Hepatocyte (in vitro differentiated cells): ENCODE data around the gene TAS2R46. TPM values are rescaled to one million over a fixed set of nuclear protein-coding genes. Genes with fewer than 3 reads are reported as not detected.

ENCODE experiments used
- DNase-seq: peaks from one replicate; pipeline ENCODE4 v3.0.0-alpha.2; 2016; ENCODE audit warnings: low spot score
- H2AFZ ChIP-seq: fragments of 200-600 bp; sonication (generic); 2 replicates; pipeline ENCODE4 v1.6.0; 2016; ENCODE audit warnings: antibody characterized with exemption, mild to moderate bottlenecking
- H3K27ac ChIP-seq: fragments of 200-600 bp; sonication (generic); 2 replicates; pipeline ENCODE4 v1.5.1; 2016; ENCODE audit warnings: mild to moderate bottlenecking
- H3K27me3 ChIP-seq: fragments of 200-600 bp; sonication (generic); 2 replicates; pipeline ENCODE4 v1.6.1; 2016
- H3K36me3 ChIP-seq: fragments of 200-600 bp; sonication (generic); replicated peaks from 2 replicates; pipeline ENCODE4 v1.5.1; 2016; ENCODE audit warnings: low read depth; ENCODE audit not compliant: insufficient read depth
- H3K4me1 ChIP-seq: fragments of 200-600 bp; sonication (generic); 2 replicates; pipeline ENCODE4 v1.5.1; 2016; ENCODE audit warnings: mild to moderate bottlenecking, moderate library complexity; ENCODE audit not compliant: insufficient read depth
- H3K4me2 ChIP-seq: fragments of 200-600 bp; sonication (generic); 2 replicates; pipeline ENCODE4 v1.6.0; 2016
- H3K4me3 ChIP-seq: fragments of 200-600 bp; sonication (generic); 2 replicates; pipeline ENCODE4 v1.5.1; 2016; ENCODE audit warnings: mild to moderate bottlenecking
- H3K79me2 ChIP-seq: fragments of 200-600 bp; sonication (generic); 2 replicates; pipeline ENCODE4 v1.6.0; 2017; ENCODE audit warnings: mild to moderate bottlenecking
- H3K9me2 ChIP-seq: fragments of 200-600 bp; sonication (generic); replicated peaks from 2 replicates; pipeline ENCODE4 v1.6.0; 2017; ENCODE audit warnings: mild to moderate bottlenecking; ENCODE audit not compliant: insufficient read depth
- H3K9me3 ChIP-seq: fragments of 200-600 bp; sonication (generic); 2 replicates; pipeline ENCODE4 v1.5.1; 2016; ENCODE audit warnings: low read depth, mild to moderate bottlenecking
- H4K20me1 ChIP-seq: fragments of 200-600 bp; sonication (generic); 2 replicates; pipeline ENCODE4 v1.6.0; 2016; ENCODE audit warnings: mild to moderate bottlenecking; ENCODE audit not compliant: insufficient read depth, poor library complexity, severe bottlenecking
- EZH2 ChIP-seq: fragments of 200-600 bp; sonication (generic); IDR thresholded peaks from 2 replicates; pipeline ENCODE4 v1.6.1; 2016; ENCODE audit warnings: antibody characterized with exemption, mild to moderate bottlenecking, borderline replicate concordance
- EZH2phosphoT487 ChIP-seq: fragments of 200-600 bp; sonication (generic); IDR thresholded peaks from one replicate; pipeline ENCODE4 v1.6.1; 2018; ENCODE audit warnings: antibody characterized with exemption, mild to moderate bottlenecking, low read depth, moderate library complexity; ENCODE audit not compliant: unreplicated experiment, severe bottlenecking
- WGBS: methylation state at CpG from one replicate; pipeline ENCODE4 v1.1.6; 2016; ENCODE audit warnings: low lambda C conversion rate; ENCODE audit errors: missing lambda C conversion rate; 5-methylcytosine and 5-hydroxymethylcytosine counted together
- polyA plus RNA-seq: library from polyadenylated mRNA; unstranded; fragments of >200 nt; fragmentation: Nextera tagmentation; extraction: Ambion mirVana; gene quantifications from 2 replicates; pipeline ENCODE4 v1.2.1, GENCODE V29; 2016
- small RNA-seq: library from RNA; depleted of rRNA; stranded (forward); fragments of <200 nt; gene quantifications from one replicate; pipeline ENCODE3, GENCODE V24; 2014
- total RNA-seq: library from RNA; depleted of rRNA; stranded (reverse); fragments of >200 nt; gene quantifications from 2 replicates; pipeline ENCODE4 v1.2.3, GENCODE V29; 2014
- TF ChIP-seq, protein P1 (sequence below): fragments of 200-600 bp; sonication (generic); IDR thresholded peaks from 2 replicates; pipeline ENCODE4 v1.5.1; 2016; ENCODE audit warnings: antibody characterized with exemption, mild to moderate bottlenecking; ENCODE audit not compliant: poor library complexity

TAS2R46 gene
- total and polyA plus RNA-seq, 2 experiments from 2014 or later = 2.9 TPM; not detected in 1

DNA sequence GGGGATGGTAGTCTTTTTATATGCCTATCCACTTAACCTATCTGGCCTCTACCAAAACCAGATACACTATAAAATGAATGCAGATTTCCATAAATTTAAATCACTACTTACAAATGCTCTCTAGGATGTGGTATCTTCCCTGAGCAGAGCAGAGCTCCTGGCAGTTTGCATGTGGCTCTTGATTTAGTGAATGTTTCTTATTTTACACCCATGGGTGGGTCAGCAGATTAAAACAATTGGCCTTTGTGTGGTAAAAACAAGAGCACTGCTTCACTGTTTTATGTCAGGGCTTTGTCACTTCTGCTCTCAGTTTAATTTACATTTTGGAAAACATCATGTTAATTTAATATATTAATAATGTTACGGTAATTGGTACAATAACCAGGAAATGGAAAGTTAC, 45.2 kb downstream of the TAS2R46 start:
- 97% methylated on average over 1 of the region's 1 CpG for WGBS
- Histone ChIP-seq H3K27me3 (no peaks in the 10 kb centered on the region), H3K9me2 (no peaks in the 10 kb centered on the region), H2AFZ (no peak overlapping the region), H3K79me2 (no peaks in the 10 kb centered on the region), H3K27ac (no peak overlapping the region), H4K20me1 (no peaks in the 10 kb centered on the region), H3K9me3 (no peaks in the 10 kb centered on the region), H3K36me3 (no peaks in the 10 kb centered on the region), H3K4me3 (no peak overlapping the region), H3K4me2 (no peak overlapping the region), H3K4me1 (peaks cover 4% of the 10 kb centered on the region)
- TF ChIP-seq, protein P1, sequence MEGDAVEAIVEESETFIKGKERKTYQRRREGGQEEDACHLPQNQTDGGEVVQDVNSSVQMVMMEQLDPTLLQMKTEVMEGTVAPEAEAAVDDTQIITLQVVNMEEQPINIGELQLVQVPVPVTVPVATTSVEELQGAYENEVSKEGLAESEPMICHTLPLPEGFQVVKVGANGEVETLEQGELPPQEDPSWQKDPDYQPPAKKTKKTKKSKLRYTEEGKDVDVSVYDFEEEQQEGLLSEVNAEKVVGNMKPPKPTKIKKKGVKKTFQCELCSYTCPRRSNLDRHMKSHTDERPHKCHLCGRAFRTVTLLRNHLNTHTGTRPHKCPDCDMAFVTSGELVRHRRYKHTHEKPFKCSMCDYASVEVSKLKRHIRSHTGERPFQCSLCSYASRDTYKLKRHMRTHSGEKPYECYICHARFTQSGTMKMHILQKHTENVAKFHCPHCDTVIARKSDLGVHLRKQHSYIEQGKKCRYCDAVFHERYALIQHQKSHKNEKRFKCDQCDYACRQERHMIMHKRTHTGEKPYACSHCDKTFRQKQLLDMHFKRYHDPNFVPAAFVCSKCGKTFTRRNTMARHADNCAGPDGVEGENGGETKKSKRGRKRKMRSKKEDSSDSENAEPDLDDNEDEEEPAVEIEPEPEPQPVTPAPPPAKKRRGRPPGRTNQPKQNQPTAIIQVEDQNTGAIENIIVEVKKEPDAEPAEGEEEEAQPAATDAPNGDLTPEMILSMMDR = no peak
- no peak for TF ChIP-seq EZH2phosphoT487
- TF ChIP-seq EZH2 = no peak
- DNase-seq = no peak

DNA sequence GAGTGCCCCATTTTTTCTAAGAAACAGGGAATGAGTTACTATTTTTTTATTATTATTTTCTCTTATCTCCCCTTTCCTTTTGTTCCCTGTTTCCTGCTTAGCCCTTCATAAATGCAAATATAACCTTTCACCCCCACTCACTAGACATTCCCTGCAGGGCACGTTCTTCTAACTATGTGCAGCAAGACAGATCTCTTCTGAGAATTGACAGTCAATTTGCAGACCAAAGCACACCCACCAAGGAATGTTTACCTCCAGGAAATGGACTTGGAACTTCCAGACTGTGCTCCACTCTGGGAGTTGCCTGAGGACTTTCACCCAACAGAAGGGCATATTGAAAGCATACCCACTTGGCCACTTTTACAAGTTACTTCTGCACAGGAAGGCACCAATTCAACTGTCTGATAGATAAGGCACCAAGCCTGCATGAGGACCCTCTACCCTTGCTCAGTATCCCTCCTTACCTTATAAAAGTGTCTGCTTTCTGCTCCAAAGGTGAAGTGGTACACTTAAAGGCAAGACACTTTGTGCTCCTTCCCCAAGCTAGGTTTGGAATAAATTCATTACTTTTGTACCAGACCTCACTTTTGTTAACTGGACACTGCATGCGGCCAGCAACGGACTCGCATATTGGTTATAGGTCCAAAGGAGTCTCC, 46.2 kb downstream of the TAS2R46 start:
- WGBS = 80% methylated on average over 4 of the region's 4 CpGs
- Histone ChIP-seq H3K79me2 (no peaks in the 10 kb centered on the region), H3K36me3 (no peaks in the 10 kb centered on the region), H3K9me3 (no peaks in the 10 kb centered on the region), H3K4me3 (no peak overlapping the region), H3K27me3 (no peaks in the 10 kb centered on the region), H3K4me1 (peaks cover 4% of the 10 kb centered on the region), H3K9me2 (no peaks in the 10 kb centered on the region), H3K4me2 (peak overlapping the region; percentile 56), H3K27ac (peak overlapping the region; percentile 11), H2AFZ (no peak overlapping the region), H4K20me1 (no peaks in the 10 kb centered on the region)
- DNase-seq = peak; percentile 49
- TF ChIP-seq, protein P1 = no peak
- TF ChIP-seq EZH2phosphoT487 (no peak), EZH2 (no peak)

DNA sequence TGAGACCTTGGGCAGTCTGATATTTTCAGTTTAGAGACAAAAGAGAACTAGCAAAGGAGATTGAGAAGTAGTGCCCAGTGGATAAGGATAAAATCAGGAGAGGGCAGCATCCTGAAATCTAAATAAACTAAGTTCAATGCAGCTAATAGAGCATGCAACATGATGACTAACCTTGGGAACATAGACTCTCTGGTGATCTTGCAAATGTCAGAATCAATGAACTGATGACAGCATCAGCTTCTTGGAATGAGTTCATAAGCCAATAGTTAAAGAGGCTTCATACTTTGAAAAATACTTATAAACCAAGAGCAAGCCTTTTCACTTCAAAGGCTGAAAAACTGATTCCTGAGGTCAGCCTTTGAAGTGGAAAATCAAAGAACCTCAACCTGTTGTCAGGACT, 47.9 kb downstream of the TAS2R46 start:
- H3K9me3 ChIP-seq = no peaks in the 10 kb centered on the region

More for the DNA sequence above, 47.9 kb downstream of the TAS2R46 start:
- Histone ChIP-seq H3K4me3 (no peak overlapping the region), H3K4me2 (no peak overlapping the region), H3K4me1 (peaks cover 4% of the 10 kb centered on the region), H3K36me3 (no peaks in the 10 kb centered on the region), H3K79me2 (no peaks in the 10 kb centered on the region), H3K27me3 (no peaks in the 10 kb centered on the region), H2AFZ (no peak overlapping the region), H4K20me1 (no peaks in the 10 kb centered on the region), H3K9me2 (no peaks in the 10 kb centered on the region), H3K27ac (no peak overlapping the region)
- no peak for DNase-seq
- TF ChIP-seq, protein P1 = no peak
- TF ChIP-seq EZH2phosphoT487 (no peak), EZH2 (no peak)

Small RNA genes within 50 kb of the gene (small RNA-seq; reads per million reads assigned to genes)
- not detected for gene AC018630.1

Other genes starting within 250 kb of the TAS2R46 start
- 1.5 and 1.8 TPM in 2 replicates for gene TAS2R10, start 235.9 kb downstream of the TAS2R46 start, total RNA-seq
- not detected in 2 replicates for gene TAS2R10, start 235.9 kb downstream of the TAS2R46 start, polyA plus RNA-seq
- 2.5 and 6.4 TPM in 2 replicates for gene PRR4, start 212.8 kb downstream of the TAS2R46 start, total RNA-seq
- gene PRR4, start 212.8 kb downstream of the TAS2R46 start, polyA plus RNA-seq = 3.6 and 3.9 TPM in 2 replicates
- gene PRH1, start 178.0 kb downstream of the TAS2R46 start, total RNA-seq = 17.5 and 19.0 TPM in 2 replicates
- gene PRH1, start 178.0 kb downstream of the TAS2R46 start, polyA plus RNA-seq = 12.3 and 25.4 TPM in 2 replicates
- 2.1 and 3.2 TPM in 2 replicates for gene TAS2R13, start 152.7 kb downstream of the TAS2R46 start, total RNA-seq
- gene TAS2R13, start 152.7 kb downstream of the TAS2R46 start, polyA plus RNA-seq = not detected in 2 replicates
- not detected in 2 replicates for gene PRH2, start 133.1 kb downstream of the TAS2R46 start, total RNA-seq
- gene PRH2, start 133.1 kb downstream of the TAS2R46 start, polyA plus RNA-seq = 0.36 TPM in 1 of 2 replicates, not detected in the other
- gene TAS2R14, start 123.0 kb downstream of the TAS2R46 start, total RNA-seq = 5.6 and 6.6 TPM in 2 replicates
- gene TAS2R14, start 123.0 kb downstream of the TAS2R46 start, polyA plus RNA-seq = 0.59 and 0.64 TPM in 2 replicates
- gene TAS2R50, start 75.4 kb downstream of the TAS2R46 start, total RNA-seq = 1.5 and 2.0 TPM in 2 replicates
- gene TAS2R50, start 75.4 kb downstream of the TAS2R46 start, polyA plus RNA-seq = not detected in 2 replicates
- 5.1 and 6.3 TPM in 2 replicates for gene TAS2R20, start 64.0 kb downstream of the TAS2R46 start, total RNA-seq
- gene TAS2R20, start 64.0 kb downstream of the TAS2R46 start, polyA plus RNA-seq = 0.36 and 0.41 TPM in 2 replicates
- 4.4 and 7.4 TPM in 2 replicates for gene TAS2R19, start 39.7 kb downstream of the TAS2R46 start, total RNA-seq
- 0.16 and 1.4 TPM in 2 replicates for gene TAS2R19, start 39.7 kb downstream of the TAS2R46 start, polyA plus RNA-seq
- 6.2 and 9.4 TPM in 2 replicates for gene TAS2R31, start 30.9 kb downstream of the TAS2R46 start, total RNA-seq
- 0.17 TPM in 1 of 2 replicates, not detected in the other for gene TAS2R31, start 30.9 kb downstream of the TAS2R46 start, polyA plus RNA-seq
- gene TAS2R43, start 30.0 kb upstream of the TAS2R46 start, total RNA-seq = 2.6 and 2.8 TPM in 2 replicates
- 0.44 and 0.69 TPM in 2 replicates for gene TAS2R43, start 30.0 kb upstream of the TAS2R46 start, polyA plus RNA-seq
- 5.9 and 6.7 TPM in 2 replicates for gene TAS2R30, start 72.3 kb upstream of the TAS2R46 start, total RNA-seq
- gene TAS2R30, start 72.3 kb upstream of the TAS2R46 start, polyA plus RNA-seq = 0.08 TPM in 1 of 2 replicates, not detected in the other
- gene SMIM10L1, start 108.9 kb upstream of the TAS2R46 start, total RNA-seq = 12.5 and 13.1 TPM in 2 replicates
- gene SMIM10L1, start 108.9 kb upstream of the TAS2R46 start, polyA plus RNA-seq = 8.8 and 11.5 TPM in 2 replicates
- not detected in 2 replicates for gene TAS2R42, start 124.6 kb upstream of the TAS2R46 start, total RNA-seq
- gene TAS2R42, start 124.6 kb upstream of the TAS2R46 start, polyA plus RNA-seq = 0.39 TPM in 1 of 2 replicates, not detected in the other
- gene PRB3, start 207.4 kb upstream of the TAS2R46 start, total RNA-seq = not detected in 2 replicates
- gene PRB3, start 207.4 kb upstream of the TAS2R46 start, polyA plus RNA-seq = 0.56 TPM in 1 of 2 replicates, not detected in the other
- gene PRB4, start 248.1 kb upstream of the TAS2R46 start, total RNA-seq = not detected in 2 replicates
- gene PRB4, start 248.1 kb upstream of the TAS2R46 start, polyA plus RNA-seq = not detected in 2 replicates